ENCODE measurements around the gene DMD. TPM values are rescaled to one million over a fixed set of nuclear protein-coding genes. Genes with fewer than 3 reads are reported as not detected.
"Not testable (repeated sequence)": the region's sequence is repeated elsewhere in the genome, so short reads cannot be mapped to it uniquely, and the experiment has no call there.

The DMD gene
- total and polyA plus RNA-seq, 5 experiments from 2014 or later = 0.26 to 0.91 TPM; not detected in 3

DNA sequence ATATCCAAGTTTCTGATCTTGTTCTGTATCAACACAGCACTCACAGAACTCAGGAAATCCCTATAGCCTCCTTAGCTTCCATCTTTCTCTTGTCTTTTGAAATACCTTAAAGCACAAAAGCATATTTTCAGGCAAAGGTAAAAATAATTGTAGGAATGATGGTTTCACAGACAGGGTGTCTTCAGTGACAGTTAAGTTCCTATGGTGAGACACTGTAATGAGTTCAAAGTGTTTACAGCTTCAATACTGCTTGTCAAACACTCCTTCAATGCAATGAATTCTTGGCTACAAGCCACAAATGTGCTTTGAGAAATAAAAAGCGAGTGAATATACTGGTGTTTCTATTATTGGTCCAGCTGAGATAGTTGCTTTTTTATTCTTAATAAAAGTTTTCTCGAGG is 466.0 kb downstream of the DMD start:
- H3K27me3 Mint-ChIP-seq = no peaks in the 10 kb centered on the region
- H3K27ac Mint-ChIP-seq = no peak overlapping the region
- peaks cover 0 to 10% (median 2%) of the 10 kb centered on the region in 9 donors for H3K9me3 Mint-ChIP-seq
- DNase-seq (no peak), ATAC-seq (no peak)
- H3K4me3 Mint-ChIP-seq = no peak overlapping the region
- H3K36me3 Mint-ChIP-seq = no peaks in the 10 kb centered on the region
- POLR2A ChIA-PET = no interaction called here
- no peaks in the 10 kb centered on the region for H3K4me1 Mint-ChIP-seq

DNA sequence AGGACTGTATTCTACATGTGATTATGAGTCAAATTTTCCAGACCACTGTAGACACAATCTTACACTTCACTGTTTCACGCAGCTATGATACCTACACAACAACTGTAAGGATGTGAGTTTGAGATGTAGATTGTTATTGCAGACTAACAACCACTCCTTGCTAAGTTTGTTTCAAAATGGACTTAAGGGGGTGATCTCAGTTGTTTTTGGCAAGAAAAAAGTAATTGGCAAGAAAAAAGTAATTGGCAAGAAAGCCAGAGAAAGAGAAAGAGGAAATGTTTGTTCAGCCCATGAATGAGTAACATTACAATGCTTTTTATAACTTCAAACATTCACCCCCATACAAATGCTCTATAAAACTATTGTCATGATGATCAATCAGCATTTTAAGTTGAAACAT is 466.4 kb downstream of the DMD start:
- DNase-seq = no peak
- Mint-ChIP-seq H3K36me3 (no peaks in the 10 kb centered on the region), H3K27ac (no peak overlapping the region), H3K4me3 (no peak overlapping the region), H3K4me1 (no peaks in the 10 kb centered on the region), H3K9me3 (peaks cover 0 to 10% (median 2%) of the 10 kb centered on the region in 9 donors), H3K27me3 (no peaks in the 10 kb centered on the region)
- ATAC-seq = no peak
- POLR2A ChIA-PET = no interaction called here

DNA sequence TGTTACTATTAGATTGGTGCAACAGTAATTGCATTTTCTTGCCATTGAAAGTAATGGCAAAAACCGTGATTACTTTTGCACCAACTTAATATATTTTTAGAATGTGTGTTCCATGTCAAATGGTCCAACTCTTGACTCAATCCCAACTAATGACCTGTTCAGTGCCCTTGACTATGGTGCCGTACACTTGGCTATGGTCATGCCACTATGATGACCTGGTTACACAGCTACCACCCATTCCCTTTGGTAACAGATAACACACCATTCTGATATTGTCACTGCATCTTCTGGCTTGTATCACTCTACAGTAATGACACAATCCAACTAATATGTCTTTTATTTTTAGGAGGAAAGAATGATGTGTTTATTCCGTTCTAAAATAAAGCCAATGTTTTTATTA is 469.4 kb downstream of the DMD start:
- DNase-seq (no peak), ATAC-seq (no peak)
- H3K4me1 Mint-ChIP-seq = no peaks in the 10 kb centered on the region
- no peaks in the 10 kb centered on the region for H3K36me3 Mint-ChIP-seq
- no peaks in the 10 kb centered on the region for H3K27me3 Mint-ChIP-seq
- no peak overlapping the region for H3K27ac Mint-ChIP-seq
- no peak overlapping the region for H3K4me3 Mint-ChIP-seq
- POLR2A ChIA-PET = no interaction called here
- peaks cover 0 to 10% (median 2%) of the 10 kb centered on the region in 9 donors for H3K9me3 Mint-ChIP-seq

DNA sequence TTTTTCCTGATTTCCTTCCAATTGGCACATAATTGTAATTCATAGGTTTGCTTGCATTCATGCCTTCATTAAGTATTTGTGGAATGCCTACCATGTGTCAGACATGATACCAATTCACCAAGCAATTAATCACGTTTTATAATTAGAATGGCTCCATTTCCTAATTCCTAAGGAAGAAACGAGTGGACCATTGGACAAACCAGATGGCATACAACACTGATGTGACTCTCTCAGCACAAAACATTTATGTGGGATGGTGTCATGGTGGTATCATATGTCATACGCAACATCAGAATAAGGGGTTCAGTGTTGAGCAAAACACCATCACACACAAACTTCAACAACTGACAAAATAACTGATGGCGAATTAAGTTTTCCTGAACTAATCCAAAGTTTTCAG is 502.8 kb downstream of the DMD start:
- no peak overlapping the region for H3K27ac Mint-ChIP-seq
- ATAC-seq = no peak
- peaks cover 0 to 2% (median 0%) of the 10 kb centered on the region in 9 donors for H3K9me3 Mint-ChIP-seq
- H3K4me3 Mint-ChIP-seq = no peak overlapping the region
- H3K4me1 Mint-ChIP-seq = no peaks in the 10 kb centered on the region
- POLR2A ChIA-PET = no interaction called here
- no peaks in the 10 kb centered on the region for H3K27me3 Mint-ChIP-seq
- no peaks in the 10 kb centered on the region for H3K36me3 Mint-ChIP-seq
- DNase-seq = no peak

DNA sequence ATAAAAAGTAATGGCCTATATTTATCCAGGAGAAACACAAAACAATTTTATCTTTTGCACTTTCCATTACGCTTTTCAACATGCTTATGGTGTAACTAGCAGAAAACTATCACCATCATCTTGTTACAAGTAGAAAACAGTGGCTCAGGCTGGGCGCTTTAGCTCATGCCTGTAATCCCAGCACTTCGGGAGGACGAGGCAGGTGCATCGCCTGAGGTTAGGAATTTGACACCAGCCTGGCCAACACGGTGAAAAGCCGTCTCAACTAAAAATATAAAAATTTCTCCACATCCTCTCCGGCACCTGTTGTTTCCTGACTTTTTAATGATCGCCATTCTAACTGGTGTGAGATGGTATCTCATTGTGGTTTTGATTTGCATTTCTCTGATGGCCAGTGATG is 506.0 kb downstream of the DMD start:
- H3K9me3 Mint-ChIP-seq, H3K36me3 Mint-ChIP-seq, DNase-seq, ATAC-seq, H3K27ac Mint-ChIP-seq, POLR2A ChIA-PET, H3K4me3 Mint-ChIP-seq, H3K4me1 Mint-ChIP-seq, H3K27me3 Mint-ChIP-seq: not testable (repeated sequence)

DNA sequence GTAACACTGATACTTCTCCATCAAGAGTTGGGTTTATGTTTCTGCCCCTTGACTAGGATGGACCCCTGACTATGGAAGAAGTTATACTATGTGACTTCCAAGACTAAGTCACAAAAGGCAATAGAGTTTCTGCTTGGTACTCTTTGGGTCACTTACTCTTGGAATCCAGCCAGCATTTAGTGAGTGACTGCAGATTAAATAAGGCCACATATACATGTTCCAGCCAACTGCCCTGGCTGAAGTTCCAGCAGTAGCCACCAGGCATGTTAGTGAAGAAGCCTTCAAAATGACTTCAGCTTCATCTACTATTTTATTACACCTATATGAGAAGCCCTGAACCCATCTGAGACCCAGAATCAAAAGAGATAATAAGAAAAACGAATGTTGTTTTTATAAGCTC is 524.0 kb downstream of the DMD start:
- Mint-ChIP-seq H3K36me3 (no peaks in the 10 kb centered on the region), H3K9me3 (peaks cover 0 to 5% (median 0%) of the 10 kb centered on the region in 9 donors), H3K27ac (no peak overlapping the region), H3K4me3 (no peak overlapping the region), H3K4me1 (no peaks in the 10 kb centered on the region), H3K27me3 (no peaks in the 10 kb centered on the region)
- POLR2A ChIA-PET = no interaction called here
- no peak for DNase-seq
- no peak for ATAC-seq

DNA sequence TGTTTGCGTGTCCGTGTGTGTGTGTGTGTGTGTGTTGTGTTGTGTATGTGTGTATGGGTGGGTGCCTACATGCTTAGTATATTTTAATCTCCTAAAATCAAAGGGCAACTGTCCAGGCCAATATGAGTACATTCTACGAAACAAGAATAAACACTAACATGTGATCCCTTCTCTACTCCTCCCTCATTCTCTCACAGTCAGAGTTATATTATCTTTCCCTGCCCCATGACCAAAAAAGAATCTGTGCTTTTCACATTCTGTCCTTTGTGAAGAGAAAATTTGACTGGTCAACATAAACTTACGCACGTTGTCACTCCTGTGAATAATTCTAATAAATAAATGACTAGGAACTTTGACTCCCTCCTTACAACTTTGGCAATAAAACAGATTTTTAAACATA is 532.9 kb downstream of the DMD start:
- Mint-ChIP-seq H3K36me3 (no peaks in the 10 kb centered on the region), H3K9me3 (peaks cover 0 to 12% (median 2%) of the 10 kb centered on the region in 9 donors), H3K27me3 (no peaks in the 10 kb centered on the region), H3K4me1 (no peaks in the 10 kb centered on the region), H3K27ac (no peak overlapping the region), H3K4me3 (no peak overlapping the region)
- DNase-seq (no peak), ATAC-seq (no peak)
- POLR2A ChIA-PET = no interaction called here

DNA sequence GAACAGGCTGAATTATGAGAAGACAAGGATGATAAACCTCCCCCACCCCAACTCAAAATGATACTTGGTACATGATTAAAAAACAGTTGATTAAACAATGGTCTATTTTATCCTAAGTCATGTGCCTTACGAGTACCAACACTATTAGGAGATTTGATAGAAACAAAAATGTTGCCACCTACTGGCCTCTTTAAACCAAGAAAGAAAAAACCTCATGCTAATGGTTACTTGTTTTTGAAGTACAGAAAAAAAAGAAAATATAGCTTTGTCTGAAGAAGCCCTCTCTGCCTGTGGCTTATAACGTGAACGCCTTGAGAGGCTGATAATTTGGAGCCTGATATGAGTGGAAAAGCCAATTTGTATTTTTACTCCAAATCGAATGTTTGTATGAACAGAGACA is 538.2 kb downstream of the DMD start:
- Mint-ChIP-seq H3K4me1 (no peaks in the 10 kb centered on the region), H3K9me3 (peaks cover 0 to 12% (median 0%) of the 10 kb centered on the region in 9 donors), H3K27ac (no peak overlapping the region), H3K4me3 (no peak overlapping the region), H3K27me3 (no peaks in the 10 kb centered on the region), H3K36me3 (no peaks in the 10 kb centered on the region)
- POLR2A ChIA-PET = no interaction called here
- no peak for ATAC-seq
- DNase-seq = no peak

DNA sequence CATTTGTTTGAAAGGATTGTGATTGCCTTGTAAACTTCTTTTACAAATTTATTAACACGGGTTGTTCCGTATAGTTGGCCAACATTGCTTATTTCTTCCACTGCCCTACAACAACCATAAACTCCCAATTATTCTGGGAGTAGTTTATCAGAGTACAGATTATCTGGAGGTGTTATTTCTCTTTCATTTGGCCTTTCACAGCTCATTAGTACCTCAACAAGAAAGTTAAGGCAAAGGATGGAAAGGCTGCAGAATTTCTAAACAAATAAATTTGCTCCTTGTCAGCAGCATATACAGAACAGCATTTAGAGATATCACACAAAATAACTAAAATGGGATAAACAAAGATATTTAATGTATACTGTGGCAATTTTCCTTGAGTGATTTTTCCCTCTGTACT is 548.8 kb downstream of the DMD start:
- Mint-ChIP-seq H3K9me3 (peaks cover 0 to 17% (median 5%) of the 10 kb centered on the region in 9 donors), H3K4me1 (no peaks in the 10 kb centered on the region), H3K27me3 (no peaks in the 10 kb centered on the region), H3K36me3 (no peaks in the 10 kb centered on the region), H3K4me3 (no peak overlapping the region), H3K27ac (no peak overlapping the region)
- ATAC-seq (no peak), DNase-seq (no peak)
- POLR2A ChIA-PET = no interaction called here

DNA sequence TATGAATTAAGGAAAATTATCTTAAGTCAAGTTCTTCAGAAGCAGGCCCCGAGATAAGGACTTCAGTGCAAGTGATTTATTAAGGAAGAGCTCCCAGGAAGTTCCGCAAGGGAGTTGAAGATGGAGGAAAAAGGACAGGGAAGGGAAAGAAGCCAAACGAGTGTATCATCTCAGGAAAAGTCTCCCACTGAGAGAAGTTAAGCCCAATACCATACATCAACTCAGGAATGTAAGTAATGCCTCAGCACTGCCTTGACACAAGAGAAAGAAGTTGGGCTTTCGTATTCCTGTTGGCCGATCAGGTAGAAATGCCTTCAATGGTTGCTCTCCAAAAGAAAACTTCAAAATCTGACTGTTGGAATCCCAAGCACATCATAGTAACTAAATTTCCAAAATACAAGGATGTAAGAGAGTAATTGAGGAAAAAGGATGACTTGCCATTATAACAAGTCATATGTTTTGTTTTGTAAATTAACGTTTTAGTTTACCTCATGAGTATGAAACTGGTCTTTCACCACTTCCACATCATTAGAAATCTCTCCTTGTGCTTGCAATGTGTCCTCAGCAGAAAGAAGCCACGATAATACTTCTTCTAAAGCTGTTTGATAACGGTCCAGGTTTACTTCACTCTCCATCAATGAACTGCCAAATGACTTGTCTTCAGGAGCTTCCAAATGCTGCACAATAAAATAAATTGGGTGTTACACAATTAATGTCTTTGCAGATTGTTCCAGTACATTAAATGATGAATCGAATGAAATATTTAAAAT is 566.7 kb downstream of the DMD start:
- Mint-ChIP-seq H3K4me1 (no peaks in the 10 kb centered on the region), H3K27me3 (no peaks in the 10 kb centered on the region), H3K36me3 (no peaks in the 10 kb centered on the region), H3K4me3 (no peak overlapping the region), H3K27ac (no peak overlapping the region), H3K9me3 (peaks cover 0 to 6% (median 0%) of the 10 kb centered on the region in 9 donors)
- ATAC-seq (no peak), DNase-seq (no peak)
- POLR2A ChIA-PET = no interaction called here

DNA sequence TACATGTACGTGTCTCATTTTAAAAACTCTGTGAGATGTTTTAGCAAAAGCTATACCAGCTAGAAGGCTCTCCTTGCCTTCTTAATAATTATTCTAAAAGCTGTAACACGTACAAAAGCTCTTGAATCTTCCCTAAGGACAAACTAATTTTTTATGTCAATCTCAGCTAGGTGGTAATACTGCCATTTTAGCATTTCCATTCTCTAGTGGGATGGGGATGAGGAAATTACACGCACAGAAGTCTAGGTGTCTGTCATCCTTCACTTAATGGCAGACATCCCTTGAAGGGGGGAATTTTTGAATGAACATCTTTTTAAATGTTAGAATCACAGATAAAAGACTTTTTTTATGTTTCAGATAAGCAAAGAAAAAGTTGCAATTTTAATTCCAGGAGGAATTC is 569.1 kb downstream of the DMD start:
- no peaks in the 10 kb centered on the region for H3K36me3 Mint-ChIP-seq
- H3K27me3 Mint-ChIP-seq = no peaks in the 10 kb centered on the region
- peaks cover 0 to 6% (median 0%) of the 10 kb centered on the region in 9 donors for H3K9me3 Mint-ChIP-seq
- DNase-seq = no peak
- no peak for ATAC-seq
- H3K4me1 Mint-ChIP-seq = no peaks in the 10 kb centered on the region
- POLR2A ChIA-PET = no interaction called here
- H3K27ac Mint-ChIP-seq = no peak overlapping the region
- no peak overlapping the region for H3K4me3 Mint-ChIP-seq

DNA sequence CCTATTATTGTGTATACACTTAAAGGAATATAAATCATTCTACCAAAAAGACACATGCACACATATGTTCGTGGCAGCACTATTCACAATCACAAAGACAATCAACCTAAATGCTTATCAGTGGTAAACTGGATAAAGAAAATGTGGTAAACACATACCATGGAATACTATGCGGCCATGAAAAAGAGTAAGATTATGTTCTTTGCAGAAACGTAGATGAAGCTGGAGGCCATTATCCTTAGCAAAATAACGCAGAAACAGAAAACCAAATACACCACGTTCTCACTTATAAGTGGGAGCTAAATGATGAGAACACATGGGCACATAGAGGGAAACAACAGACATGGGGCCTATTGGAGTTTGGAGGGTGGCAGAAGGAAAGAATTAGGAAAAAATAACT is 593.2 kb downstream of the DMD start:
- H3K27me3 Mint-ChIP-seq = no peaks in the 10 kb centered on the region
- no peak overlapping the region for H3K27ac Mint-ChIP-seq
- no peak for DNase-seq
- ATAC-seq = no peak
- no peaks in the 10 kb centered on the region for H3K36me3 Mint-ChIP-seq
- POLR2A ChIA-PET = no interaction called here
- no peak overlapping the region for H3K4me3 Mint-ChIP-seq
- H3K9me3 Mint-ChIP-seq = peaks cover 0 to 12% (median 0%) of the 10 kb centered on the region in 9 donors
- H3K4me1 Mint-ChIP-seq = no peaks in the 10 kb centered on the region

DNA sequence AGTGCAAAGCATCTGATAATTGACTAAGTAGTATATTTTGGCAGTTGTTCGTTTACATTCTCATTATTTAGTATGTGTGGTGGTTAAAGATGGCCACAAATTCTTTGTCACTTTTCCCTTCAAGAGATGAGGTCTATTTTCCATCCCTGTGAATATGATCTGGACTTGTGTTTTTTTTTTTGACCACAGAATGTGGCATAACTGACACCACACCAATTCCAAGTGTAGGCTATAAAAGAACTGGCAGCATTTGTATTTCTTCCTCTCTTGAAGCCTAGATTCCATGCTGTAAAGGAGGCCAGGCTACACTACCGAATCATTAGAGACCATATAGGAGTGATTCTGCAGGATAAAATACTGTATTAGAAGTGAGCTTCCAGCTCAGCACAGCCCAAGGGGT is 596.6 kb downstream of the DMD start:
- no peak for DNase-seq
- Mint-ChIP-seq H3K27ac (no peak overlapping the region), H3K4me3 (no peak overlapping the region), H3K4me1 (no peaks in the 10 kb centered on the region), H3K9me3 (peaks cover 0 to 12% (median 0%) of the 10 kb centered on the region in 9 donors), H3K36me3 (no peaks in the 10 kb centered on the region), H3K27me3 (no peaks in the 10 kb centered on the region)
- POLR2A ChIA-PET = no interaction called here
- no peak for ATAC-seq

DNA sequence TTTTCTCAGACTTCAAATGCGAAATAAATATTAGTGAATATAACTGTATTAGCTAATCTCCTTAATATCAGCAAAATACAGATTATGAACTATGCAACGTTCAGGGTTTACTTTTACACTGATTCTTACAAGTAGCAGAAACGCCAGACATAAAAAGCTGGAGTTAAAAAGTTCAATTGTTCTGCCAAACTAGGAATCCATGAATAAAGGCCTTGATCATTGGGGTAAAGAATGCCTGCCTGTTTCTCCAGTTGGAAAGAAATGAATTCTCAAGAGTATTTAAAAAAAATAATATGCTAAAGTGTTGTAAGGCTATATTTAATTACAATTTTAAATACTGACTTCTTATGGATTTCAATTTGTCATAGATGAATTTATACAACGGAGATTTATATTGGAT is 612.2 kb downstream of the DMD start:
- no peak overlapping the region for H3K27ac Mint-ChIP-seq
- H3K36me3 Mint-ChIP-seq = peaks cover 0 to 4% (median 0%) of the 10 kb centered on the region in 3 donors
- peaks cover 0 to 7% (median 0%) of the 10 kb centered on the region in 9 donors for H3K9me3 Mint-ChIP-seq
- H3K27me3 Mint-ChIP-seq = no peaks in the 10 kb centered on the region
- no peak overlapping the region for H3K4me3 Mint-ChIP-seq
- POLR2A ChIA-PET = no interaction called here
- DNase-seq (no peak), ATAC-seq (no peak)
- H3K4me1 Mint-ChIP-seq = no peaks in the 10 kb centered on the region

All from naive thymus-derived CD8-positive, alpha-beta T cell (primary cell).